Right hindlimb (tissue), 1 donor: ENCODE results near the gene CLIC4.
"Not testable (repeated sequence)": the region's sequence is repeated elsewhere in the genome, so short reads cannot be mapped to it uniquely, and the experiment has no call there.

Experiments
- DNase-seq: peaks from one replicate; pipeline ENCODE4 v3.0.0-alpha.2; 2018

CLIC4 gene

DNA sequence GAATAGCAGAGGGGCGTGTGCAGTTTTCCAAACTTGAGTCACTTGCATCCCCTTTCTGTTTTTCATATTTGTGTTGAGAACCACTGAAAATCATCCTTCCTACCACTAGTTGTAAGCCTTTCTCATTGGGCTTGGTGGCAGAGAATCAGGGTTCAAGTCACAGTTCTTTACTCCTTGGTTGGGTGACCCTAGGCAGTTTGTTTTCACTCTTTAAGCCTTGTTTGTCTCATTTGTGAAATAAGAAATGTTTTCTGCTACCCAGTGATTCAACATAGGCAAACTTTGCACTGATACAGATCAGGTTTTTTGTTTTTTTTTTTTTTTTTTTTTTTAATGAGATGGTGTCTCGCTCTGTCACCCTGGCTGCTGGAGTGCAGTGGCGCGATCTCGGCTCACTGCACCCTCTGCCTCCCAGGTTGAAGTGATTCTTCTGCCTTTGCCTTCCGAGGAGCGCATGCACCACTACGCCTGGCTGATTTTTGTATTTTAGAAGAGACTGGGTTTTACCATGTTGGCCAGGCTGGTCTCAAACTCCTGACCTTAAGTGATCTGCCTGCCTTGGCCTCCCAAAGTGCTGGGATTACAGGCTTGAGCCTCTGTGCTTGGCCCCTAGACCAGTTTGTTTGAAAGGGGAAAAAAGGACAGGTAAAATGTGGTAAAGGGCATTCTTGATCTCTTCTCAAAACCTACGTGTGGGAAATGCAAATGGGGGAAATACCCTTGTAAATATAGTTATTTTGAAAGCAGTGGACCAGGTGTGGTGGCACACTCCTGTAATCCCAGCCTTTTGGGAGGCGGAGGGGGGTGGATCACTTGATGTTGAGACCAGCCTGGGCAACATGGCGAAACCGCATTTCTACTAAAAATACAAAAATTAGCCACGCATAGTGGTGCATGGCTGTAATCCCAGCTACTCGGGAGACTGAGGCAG lies 3.2 kb downstream of the CLIC4 start:
- no peak for DNase-seq

DNA sequence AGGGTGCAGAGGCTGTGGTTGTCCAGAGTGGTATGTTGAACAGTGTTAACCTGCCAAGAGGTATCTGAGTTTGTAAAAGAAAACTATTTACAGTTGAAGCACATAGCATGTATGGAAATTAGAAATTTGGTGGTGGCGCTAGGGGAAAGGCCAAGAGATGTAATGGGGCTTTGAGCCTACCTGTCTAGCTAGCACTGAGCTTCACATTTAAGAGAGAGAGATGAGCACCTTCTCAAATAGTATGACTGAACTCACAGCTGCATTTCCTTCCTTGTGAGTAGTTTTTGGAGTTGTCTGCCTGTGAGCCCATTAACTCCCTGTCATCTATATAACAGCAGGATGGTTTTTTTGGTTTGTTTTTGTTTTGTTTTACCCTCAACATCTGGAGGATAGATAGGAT lies 4.0 kb downstream of the CLIC4 start:
- no peak for DNase-seq

DNA sequence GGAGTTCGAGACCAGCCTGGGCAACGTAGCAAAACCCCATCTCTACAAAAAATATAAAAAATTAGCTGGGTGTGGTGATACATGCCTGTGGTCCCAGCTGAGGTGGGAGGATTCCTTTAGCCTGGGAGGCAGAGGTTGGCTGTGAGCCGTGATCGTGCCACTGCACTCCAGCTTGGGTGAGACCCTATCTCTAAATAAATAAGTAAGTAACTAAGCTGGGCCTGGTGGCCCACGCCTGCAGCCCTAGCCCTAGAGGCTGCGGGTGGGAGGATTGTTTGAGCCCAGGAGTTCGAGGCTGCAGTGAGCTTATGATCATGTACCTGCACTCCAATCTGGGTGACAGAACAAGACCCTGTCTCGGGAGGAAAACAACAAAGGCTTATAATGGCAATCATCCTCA lies 4.6 kb downstream of the CLIC4 start:
- no peak for DNase-seq

DNA sequence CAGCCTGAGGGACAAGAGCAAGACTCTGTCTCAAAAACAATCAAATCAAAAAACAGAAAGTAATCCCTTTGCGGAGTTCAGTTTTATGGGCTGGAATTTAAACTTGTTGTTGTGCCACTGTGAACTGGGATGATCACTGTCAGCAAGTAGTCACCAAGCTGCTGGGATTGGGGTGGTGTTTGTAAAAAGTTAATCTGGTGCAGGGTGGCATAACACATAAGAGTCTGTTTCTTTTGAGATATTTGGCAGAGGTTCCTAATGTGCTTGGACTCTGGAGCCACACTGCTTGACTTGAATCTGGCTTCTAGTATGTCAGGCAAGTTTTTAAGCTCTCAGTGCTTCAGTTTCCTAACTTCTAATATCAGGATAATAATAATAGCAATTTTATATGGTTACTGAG lies 6.6 kb downstream of the CLIC4 start:
- DNase-seq, result no peak

DNA sequence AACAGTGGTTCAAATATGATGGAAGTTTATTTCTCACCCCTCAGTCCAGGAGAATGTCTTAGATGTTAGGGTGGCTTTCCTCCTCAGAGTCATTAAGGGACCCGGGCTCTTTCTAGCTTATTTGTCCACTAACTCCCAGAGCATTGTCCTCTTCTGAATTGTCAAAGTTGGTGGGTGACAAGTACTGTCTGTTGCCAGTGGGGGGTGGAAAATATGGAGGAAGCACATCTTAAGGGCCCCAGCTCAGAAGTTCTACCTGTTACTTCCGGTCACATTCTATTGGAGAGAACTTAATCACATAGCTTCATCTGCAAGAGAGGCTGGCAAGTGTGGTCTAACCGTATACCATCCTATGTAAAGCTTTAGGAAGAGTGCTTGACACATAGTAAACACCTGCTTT lies 7.1 kb downstream of the CLIC4 start:
- DNase-seq, result no peak

DNA sequence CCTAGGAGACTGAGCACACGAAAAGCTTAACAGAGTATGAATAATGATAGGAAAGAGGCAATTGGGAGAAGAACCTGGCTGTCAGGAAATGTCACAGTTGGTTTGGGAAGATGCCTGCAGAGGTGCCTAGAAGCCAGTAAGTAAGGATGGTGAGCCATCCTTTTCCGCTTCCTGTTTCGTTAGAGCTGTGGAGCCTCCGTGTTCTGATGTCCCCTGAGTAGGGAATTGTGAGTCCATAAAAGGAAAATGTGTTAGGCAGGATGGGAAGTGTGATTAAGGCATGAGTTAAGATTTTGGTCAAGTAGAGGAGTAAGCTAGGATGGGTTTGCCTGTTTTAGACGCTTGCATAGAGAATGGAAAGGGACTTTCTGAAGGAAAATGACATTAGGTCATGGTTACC lies 9.0 kb downstream of the CLIC4 start:
- no peak for DNase-seq

DNA sequence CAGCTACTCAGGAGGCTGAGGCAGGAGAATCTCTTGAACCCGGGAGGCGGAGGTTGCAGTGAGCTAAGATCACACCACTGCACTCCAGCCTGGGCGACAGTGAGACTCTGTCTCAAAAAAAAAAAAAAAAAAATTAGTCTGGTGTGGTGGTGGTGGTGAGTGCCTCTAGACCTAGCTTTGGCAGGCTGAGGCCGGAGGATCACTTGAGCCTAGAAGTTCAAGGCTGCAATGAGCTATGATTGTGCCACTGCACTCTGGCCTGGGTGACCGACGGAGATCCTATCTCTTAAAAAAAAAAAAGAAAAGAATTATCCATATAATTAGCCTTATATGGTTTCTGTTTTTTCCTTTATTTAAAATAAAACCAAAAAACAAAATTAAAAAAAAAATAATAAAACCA lies 10.1 kb downstream of the CLIC4 start:
- DNase-seq, result not testable (repeated sequence)

DNA sequence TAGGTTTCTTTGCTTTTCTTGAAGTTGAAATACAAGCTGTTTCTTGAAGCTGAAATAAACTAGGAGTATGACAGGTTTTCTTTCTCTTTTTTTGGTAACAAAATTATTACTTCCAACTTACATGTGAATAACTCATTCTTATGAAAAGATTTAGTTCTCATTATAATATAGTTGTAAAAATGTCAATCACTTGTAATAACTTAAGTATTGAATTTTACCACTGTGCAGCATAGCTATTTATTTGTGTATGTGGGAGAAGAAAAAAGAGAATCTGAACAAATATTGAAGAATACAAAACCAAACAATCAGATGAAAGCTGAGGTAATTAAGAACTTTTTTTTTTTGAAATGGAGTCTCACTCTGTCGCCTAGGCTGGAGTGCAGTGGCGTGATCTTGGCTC lies 11.1 kb downstream of the CLIC4 start:
- DNase-seq, result no peak

DNA sequence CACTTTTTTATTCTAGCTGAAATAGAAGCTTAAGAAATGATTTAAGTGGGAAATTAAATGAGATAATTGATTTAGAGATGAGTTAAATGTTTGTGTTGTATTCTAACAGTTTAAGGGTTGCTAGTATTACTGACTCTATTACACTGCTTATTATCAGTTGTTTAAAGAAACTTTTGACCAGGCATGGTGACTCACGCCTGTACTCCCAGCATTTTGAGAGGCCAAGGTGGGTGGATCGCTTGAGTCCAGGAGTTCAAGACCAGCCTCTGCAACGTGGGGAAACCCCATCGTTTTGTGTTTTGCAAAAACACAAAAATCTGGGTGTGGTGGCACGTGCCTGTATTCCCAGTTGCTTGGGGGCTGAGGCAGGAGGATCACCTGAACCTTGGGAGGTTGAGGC lies 14.2 kb downstream of the CLIC4 start:
- no peak for DNase-seq

DNA sequence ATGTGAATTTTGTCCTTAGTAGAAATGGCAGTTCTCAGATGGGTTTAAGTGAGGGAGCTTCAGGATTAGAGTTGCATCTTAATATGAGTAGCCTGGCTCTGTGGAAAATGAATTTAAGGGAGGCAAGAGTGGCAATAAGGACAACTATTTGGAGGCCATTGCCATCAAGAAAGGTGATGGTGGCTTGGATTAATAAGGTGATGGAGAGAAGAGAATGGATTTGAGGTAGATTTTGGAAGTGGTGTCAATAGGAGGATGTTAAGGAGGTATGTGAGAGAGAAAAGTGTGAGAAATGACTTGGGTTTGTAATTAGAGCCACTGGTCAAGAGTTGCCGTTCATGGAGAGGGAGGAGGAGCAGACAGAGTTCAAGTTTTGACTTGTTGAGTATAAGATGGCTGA lies 16.3 kb downstream of the CLIC4 start:
- DNase-seq, result no peak

DNA sequence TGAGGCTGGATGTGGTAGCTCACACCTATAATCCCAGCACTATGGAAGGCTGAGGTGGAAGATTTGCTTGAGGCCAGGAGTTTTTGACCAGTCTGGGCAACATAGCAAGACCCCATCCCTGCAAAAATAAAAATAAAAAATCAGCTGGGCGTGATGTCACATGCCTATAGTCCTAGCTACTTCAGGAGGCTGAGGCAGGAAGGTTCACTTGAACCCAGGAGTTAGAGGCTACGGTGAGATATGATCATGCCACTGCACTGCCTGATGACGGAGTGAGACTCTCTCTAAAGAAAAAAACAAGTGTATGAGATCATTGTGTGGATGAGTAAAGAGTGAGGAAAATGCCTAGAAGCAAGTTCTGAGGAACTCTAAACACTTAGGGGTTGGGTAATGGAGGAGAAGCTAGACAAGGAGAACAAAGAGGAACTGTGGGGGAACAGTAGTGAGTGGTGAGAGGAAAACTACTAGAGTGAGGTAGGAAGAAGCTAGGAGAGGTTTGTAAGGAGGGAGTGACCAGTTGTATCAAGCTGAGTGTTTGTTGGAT lies 17.0 kb downstream of the CLIC4 start:
- no peak for DNase-seq

DNA sequence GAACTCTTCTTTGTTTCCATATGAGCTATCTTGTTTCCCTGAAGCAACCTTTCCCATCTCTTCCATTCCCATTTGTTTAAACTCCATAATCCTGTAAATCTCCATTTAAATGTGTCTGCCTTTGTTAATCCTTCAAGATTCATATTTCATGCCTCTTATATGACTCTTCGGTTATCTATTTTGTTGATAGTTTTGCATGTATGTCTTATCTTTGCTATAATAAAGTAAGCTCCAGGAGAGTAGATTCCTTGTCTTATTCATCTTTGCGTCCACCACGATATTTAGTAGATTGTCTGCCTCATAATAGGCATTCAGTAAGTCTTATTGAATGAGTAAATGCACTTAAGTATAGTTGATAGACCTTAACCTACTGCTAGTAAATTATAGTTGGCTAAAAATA lies 18.4 kb downstream of the CLIC4 start:
- DNase-seq, result no peak

DNA sequence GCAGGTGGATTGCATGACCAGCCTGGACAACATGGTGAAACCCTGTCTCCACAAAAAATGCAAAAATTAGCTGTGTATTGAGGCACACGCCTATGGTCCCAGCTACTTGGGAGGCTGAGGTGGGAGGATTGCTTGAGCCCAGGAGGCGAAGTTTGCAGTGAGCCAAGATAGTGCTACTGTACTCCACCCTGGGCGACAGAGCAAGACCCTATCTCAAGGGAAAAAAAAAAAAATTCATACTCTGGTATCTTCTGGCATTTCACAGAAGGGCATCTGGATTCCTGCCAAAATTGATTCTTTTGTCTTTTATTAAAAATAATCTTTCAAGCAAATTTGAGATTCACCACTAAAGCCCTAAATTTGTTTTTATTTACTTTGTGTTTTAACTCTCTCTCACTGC lies 19.2 kb downstream of the CLIC4 start:
- DNase-seq, result no peak

DNA sequence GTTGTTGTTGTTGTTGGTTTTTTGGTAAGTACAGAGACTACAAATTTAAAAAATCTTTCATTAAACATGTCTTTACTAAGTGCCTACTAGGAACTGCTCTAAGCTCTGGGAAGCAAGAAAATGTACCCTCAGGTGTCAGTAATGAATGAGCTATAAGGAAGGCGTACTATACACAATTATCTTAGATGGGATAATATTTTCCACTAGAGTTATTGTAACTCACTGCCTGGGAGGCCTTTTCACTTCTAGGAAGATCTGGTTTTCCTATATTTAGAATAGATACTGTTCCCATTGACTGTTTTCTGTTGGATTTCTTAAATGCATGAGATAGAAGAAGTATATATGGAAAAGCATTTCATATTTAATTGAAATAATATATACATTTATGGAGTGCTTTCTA lies 19.6 kb downstream of the CLIC4 start:
- DNase-seq, result no peak

DNA sequence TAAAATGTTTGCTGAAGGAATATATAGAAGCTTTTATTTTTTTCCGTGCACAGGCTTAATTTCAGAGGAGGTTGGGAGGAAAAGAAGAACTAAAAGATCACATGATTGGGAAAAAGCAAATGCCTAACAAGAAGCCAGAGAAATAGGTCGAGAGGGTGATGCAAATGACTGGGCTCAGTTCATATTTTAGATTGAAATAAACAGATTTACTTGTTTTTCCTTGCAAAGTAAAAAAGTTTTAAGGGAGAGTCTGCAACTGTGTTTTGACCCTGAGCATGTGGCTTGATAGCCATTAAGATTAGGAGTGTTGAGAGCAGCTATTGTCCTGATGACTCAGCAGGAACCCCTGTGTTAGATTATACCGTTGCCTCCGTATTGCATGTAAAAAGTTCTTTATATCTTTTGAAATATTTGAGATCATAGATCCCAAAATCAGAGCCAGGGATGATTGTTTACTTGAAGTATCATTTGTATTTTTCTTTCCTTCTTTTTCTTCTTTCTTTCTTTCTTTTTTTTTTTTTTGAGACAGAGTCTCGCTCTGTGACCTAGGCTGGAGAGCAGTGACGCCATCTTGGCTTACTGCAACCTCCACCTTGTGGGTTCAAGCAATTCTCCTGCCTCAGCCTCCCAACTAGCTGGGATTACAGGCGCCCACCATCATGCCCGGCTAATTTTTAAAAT lies 20.2 kb downstream of the CLIC4 start:
- no peak for DNase-seq

DNA sequence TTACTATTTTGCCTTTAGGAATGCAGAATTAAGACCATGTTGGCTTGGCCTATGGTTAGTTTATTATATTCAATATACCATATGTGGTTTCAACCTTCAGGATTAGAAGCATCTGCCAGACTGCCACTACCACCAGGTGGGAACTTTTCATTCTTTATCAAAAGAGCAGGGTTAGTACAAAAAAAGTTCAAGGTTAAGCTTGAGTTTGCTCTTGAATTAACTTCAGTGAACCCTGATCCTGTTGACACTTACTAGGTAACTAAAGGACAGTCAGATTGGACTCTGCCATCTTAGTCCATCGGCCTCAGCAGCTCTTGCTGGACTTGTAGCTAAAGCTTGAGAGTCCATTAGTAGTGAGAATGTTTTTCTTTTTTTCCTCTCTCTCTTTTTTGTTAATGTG lies 22.1 kb downstream of the CLIC4 start:
- no peak for DNase-seq

DNA sequence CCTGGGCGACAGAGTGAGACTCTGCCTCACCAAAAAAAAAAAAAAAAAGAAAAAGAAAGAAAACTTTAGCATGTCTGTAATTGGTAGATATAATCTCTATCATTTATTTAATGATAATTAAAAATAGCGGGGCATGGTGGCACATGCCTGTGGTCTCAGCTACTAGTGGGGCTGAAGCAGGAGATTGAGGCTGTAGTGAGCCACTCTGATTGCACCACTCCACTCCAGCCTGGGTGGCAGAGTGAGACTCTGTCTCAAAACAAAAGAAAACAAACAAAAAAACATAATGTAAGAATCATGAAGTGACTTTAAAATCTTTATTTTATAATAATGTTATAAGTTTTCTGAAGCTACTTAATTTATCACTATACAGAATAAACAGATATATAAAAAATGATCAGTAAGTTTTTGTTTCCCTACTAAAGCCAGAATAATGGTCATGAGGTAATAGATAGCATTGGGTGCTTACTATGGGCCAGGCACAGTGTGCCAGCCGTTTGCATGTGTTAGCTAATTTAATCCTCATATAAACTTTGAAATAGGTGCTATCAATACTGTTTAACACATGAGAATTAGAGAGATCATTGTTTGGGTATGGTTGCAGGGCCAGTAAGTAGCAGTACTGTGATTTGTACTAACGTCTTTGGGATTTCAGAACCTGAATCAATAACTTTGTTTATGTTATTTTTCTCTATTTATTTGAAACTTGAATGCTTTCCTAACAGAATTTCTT lies 23.8 kb downstream of the CLIC4 start:
- DNase-seq, result no peak

DNA sequence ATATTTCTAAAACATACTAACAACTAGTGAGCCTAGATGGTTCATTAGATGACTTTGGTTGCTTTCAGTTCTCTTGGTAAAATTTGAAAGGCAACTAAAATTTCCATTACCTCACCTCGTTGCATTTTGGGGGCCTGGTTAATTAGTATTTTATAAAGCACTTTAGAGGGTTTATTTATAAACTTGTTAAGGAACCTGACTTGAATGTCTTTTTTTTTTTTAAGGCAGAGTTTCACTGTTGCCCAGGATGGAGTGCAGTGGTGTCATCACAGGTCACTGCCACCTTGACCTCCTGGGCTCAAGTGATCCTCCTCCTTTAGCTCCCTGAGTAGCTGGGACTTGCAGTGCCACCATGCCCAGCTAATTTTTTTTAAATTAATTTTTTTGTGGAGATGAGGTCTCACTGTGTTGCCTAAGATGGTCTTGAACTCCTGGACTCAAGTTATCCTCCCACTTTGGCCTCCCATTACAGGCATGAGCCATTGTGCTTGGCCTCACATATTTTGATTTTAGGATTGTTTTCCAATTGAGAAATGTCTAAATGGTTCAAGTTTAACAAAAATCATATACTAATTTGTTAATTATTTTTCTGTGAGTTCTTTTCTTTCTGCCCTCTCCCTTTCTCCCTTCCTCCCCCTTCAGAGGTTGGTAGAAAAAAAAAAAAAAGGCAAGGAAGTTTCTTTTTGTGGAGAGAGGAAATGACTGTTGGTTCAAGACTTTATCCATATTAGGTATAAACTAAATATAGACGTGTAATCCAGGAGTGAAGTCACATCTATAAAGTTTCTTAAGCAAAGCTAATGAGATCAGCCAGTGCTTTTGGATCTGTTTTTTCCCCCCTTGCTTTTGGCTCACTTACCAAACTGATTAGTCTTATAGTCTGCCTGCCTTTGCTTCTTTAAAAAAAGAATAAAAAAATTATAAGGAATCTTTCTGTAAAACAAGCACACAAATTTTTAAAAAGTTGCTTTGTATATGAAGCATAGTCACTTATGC lies 24.7 kb downstream of the CLIC4 start:
- DNase-seq, result no peak

DNA sequence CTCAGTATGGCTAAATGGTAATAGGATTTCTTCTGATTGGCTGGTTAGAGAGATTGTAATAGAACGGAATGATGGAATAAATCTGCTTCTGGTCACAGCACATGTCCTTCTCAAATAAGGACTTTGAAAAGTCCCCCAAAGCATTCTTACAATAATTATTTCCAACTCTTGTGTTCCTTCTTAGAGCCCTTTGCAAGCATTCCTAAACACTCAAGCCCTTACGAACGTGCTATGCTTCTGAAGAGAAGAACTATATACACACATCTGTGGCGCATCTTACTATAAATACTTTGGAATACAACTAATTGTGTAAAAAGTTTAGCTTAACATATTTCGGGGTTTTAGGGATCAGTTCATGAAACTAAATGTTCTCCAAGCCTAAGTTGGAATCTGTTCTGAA lies 25.6 kb downstream of the CLIC4 start:
- no peak for DNase-seq

DNA sequence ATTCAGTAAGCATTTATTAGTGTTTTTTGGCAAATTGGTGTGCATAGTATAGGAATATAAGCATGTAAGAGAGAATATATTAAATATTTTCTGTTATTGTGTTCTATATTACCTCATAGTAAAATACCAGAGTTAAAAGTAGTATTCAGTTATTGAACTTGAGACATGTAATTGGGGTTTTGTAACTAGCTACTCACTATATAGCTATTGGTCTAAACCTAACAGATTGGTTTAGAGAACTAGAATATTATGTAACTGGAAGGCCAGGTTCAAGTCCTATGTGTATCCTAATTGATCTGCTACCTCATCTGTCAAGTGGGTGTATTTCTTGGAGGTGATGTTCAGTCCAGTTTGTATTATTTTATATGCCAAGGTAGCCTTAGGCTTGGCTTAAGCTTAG lies 26.3 kb downstream of the CLIC4 start:
- DNase-seq, result no peak

DNA sequence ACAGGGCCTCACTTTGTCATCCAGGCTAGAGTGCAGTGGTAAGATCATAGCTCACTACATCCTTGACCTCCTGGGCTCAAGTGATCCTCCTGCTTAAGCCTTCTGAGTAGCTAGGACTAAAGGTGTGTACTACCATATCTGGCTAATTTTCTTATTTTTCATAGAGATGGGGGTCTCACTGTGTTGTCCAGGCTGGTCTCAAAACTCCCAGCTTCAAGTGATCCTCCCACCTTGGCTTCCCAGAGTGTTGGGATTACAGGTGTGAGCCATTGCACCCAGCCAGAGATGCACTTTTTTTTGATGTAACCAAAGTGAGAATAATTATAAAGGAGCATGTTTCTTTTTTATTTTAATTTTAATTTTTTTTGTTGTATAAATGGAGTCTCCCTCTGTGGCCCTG lies 28.4 kb downstream of the CLIC4 start:
- no peak for DNase-seq

DNA sequence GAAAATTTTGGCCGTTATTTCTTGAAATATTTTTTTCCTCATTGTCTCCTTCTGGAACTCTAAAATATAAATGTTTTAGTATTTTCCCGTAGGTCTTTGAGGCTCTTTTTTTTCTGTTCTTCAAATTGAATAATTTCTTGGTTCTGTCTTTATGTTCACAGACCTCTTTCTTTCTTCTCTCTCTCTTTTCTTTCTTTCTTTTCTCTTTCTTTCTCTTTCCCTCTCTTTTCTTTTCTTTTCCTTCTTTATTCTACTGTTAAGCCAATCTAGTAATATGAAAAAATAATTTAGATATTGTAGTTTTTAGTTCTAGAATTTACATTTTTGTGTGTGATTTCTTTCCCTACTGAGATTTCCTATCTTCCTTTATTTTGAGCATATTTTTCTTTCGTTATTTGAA lies 30.1 kb downstream of the CLIC4 start:
- DNase-seq, result no peak
